Panc1 (cell line): Measurements from ENCODE around the gene POLN. TPM values are rescaled to one million over a fixed set of nuclear protein-coding genes. Genes with fewer than 3 reads are reported as not detected.

ENCODE experiments used
- ATAC-seq: fragments of 200-7000 bp; cut with Tn5 transposase; 2 replicates; pipeline ENCODE4 v1.9.1; 2020; ENCODE audit warnings: mild to moderate bottlenecking, moderate library complexity
- BruUV-seq: library from RNA; stranded (reverse); fragments of 400-500 nt; replicated peaks from 2 replicates; lab custom pipeline; 2021; lab: Mats Ljungman, UMichigan
- CTCF ChIA-PET: fragments of 300-600 bp; sonication (Branson Sonifier 250); formaldehyde crosslinking; loops from one replicate; lab custom pipeline; 2022; ENCODE audit warnings: antibody characterized with exemption; lab: Charles Lee
- POLR2A ChIA-PET: fragments of 300-600 bp; sonication (Branson Sonifier 250); formaldehyde crosslinking; loops from one replicate; lab custom pipeline; 2022; ENCODE audit warnings: antibody characterized with exemption; lab: Charles Lee
- DNase-seq: peaks from one replicate; pipeline ENCODE4 v3.0.0-alpha.2; 2010; ENCODE audit warnings: low read depth, low spot score
- H3K27ac ChIP-seq: 2 replicates; pipeline ENCODE4 v1.5.1; 2011; ENCODE audit warnings: mild to moderate bottlenecking, low read length, inconsistent platforms
- H3K27me3 ChIP-seq: fragments of 200-500 bp; sonication (Bioruptor generic); 2 replicates; pipeline ENCODE4 v1.6.0; 2014; ENCODE audit warnings: low read length, inconsistent platforms; ENCODE audit not compliant: control insufficient read depth, insufficient read depth
- H3K36me3 ChIP-seq: fragments of 200-500 bp; sonication (Bioruptor generic); 2 replicates; pipeline ENCODE4 v1.5.1; 2014; ENCODE audit warnings: inconsistent platforms, mild to moderate bottlenecking, low read length, moderate library complexity; ENCODE audit not compliant: control insufficient read depth, insufficient read depth
- H3K4me1 ChIP-seq: 2 replicates; pipeline ENCODE4 v1.5.1; 2011; ENCODE audit warnings: inconsistent platforms, mild to moderate bottlenecking, low read length, moderate library complexity; ENCODE audit not compliant: control insufficient read depth, insufficient read depth
- H3K4me3 ChIP-seq, 2 experiments: 2 replicates each; pipeline ENCODE4 v1.5.1; 2011 to 2012; ENCODE audit warnings: low read depth in 2 of 2, low read length in 2 of 2, mild to moderate bottlenecking in 2 of 2, inconsistent platforms in 1 of 2, moderate library complexity in 1 of 2
- H3K9me3 ChIP-seq: fragments of 200-500 bp; sonication (Bioruptor generic); 2 replicates; pipeline ENCODE4 v1.5.1; 2014; ENCODE audit warnings: low read depth, mild to moderate bottlenecking, inconsistent platforms, low read length, moderate library complexity; ENCODE audit not compliant: control insufficient read depth, insufficient read depth
- CTCF ChIP-seq: fragments of 450-650 bp; IDR thresholded peaks from 2 replicates; pipeline ENCODE4 v1.5.1; 2017; ENCODE audit warnings: mild to moderate bottlenecking
- POLR2AphosphoS5 ChIP-seq: IDR thresholded peaks from 2 replicates; pipeline ENCODE4 v1.6.1; 2012; ENCODE audit warnings: mild to moderate bottlenecking, low read depth, low read length, moderate library complexity
- SIN3A ChIP-seq: IDR thresholded peaks from 2 replicates; pipeline ENCODE4 v1.6.1; 2012; ENCODE audit warnings: low read depth, mild to moderate bottlenecking, low read length, moderate library complexity, borderline replicate concordance; ENCODE audit not compliant: insufficient read depth
- TCF7L2 ChIP-seq: IDR thresholded peaks from 2 replicates; pipeline ENCODE4 v1.6.1; 2011; ENCODE audit warnings: mild to moderate bottlenecking, low read depth, low read length, inconsistent platforms
- in situ Hi-C: cut with HindIII; loops from 2 replicates; pipeline ENCODE4 v1.10.0; 2016; ENCODE audit warnings: low sequenced_read_pairs, low pct_unique_long_range_greater_than_20kb
- intact Hi-C: fragments of 100-400 bp; cut with micrococcal nuclease; formaldehyde crosslinking; loops from one replicate; pipeline ENCODE4 v1.10.0; 2022; ENCODE audit not compliant: unreplicated experiment
- total RNA-seq: library from RNA; stranded (reverse); gene quantifications from one replicate; pipeline ENCODE4 v1.2.1, GENCODE V29; 2021; ENCODE audit not compliant: unreplicated experiment
- TF ChIP-seq, protein P1 (sequence below), 2 experiments: IDR thresholded peaks; 2 replicates each; pipeline ENCODE4 v1.6.1; 2011 to 2012; ENCODE audit warnings: low read depth in 2 of 2, control low read depth in 1 of 2, low read length in 1 of 2, mild to moderate bottlenecking in 1 of 2, moderate library complexity in 1 of 2; ENCODE audit not compliant: insufficient read depth in 1 of 2

POLN gene
- total RNA-seq, 1 experiment from 2014 or later, result 4.3 TPM

GRCh38 chr4:2273221-2273620 lies 31.3 kb upstream of the POLN start:
- Histone ChIP-seq H3K36me3 (no peaks in the 10 kb centered on the region), H3K9me3 (no peaks in the 10 kb centered on the region), H3K4me1 (no peaks in the 10 kb centered on the region), H3K27ac (no peak overlapping the region), H3K4me3 (no peak overlapping the region), H3K27me3 (no peaks in the 10 kb centered on the region)
- POLR2A ChIA-PET, result no interaction called here
- no peak for DNase-seq
- TF ChIP-seq POLR2AphosphoS5 (no peak), CTCF (no peak), TCF7L2 (no peak), SIN3A (no peak)
- TF ChIP-seq, protein P1, sequence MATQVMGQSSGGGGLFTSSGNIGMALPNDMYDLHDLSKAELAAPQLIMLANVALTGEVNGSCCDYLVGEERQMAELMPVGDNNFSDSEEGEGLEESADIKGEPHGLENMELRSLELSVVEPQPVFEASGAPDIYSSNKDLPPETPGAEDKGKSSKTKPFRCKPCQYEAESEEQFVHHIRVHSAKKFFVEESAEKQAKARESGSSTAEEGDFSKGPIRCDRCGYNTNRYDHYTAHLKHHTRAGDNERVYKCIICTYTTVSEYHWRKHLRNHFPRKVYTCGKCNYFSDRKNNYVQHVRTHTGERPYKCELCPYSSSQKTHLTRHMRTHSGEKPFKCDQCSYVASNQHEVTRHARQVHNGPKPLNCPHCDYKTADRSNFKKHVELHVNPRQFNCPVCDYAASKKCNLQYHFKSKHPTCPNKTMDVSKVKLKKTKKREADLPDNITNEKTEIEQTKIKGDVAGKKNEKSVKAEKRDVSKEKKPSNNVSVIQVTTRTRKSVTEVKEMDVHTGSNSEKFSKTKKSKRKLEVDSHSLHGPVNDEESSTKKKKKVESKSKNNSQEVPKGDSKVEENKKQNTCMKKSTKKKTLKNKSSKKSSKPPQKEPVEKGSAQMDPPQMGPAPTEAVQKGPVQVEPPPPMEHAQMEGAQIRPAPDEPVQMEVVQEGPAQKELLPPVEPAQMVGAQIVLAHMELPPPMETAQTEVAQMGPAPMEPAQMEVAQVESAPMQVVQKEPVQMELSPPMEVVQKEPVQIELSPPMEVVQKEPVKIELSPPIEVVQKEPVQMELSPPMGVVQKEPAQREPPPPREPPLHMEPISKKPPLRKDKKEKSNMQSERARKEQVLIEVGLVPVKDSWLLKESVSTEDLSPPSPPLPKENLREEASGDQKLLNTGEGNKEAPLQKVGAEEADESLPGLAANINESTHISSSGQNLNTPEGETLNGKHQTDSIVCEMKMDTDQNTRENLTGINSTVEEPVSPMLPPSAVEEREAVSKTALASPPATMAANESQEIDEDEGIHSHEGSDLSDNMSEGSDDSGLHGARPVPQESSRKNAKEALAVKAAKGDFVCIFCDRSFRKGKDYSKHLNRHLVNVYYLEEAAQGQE (IDR thresholded peaks at IDR 0.05; ENCODE audit: insufficient read depth in 1 of 2, low read depth in 2 of 2, low read length in 1 of 2), result no peak
- CTCF ChIA-PET, result interaction anchor here (0.8 kb wide), 1 partner anchor 162 kb away, joined by 4 read pairs; no protein-coding TSS in a partner anchor
- intact Hi-C loops, result no loop called here
- no peak for ATAC-seq
- in situ Hi-C loops, result no loop called here
- BruUV-seq, result no TSS peak

DNA sequence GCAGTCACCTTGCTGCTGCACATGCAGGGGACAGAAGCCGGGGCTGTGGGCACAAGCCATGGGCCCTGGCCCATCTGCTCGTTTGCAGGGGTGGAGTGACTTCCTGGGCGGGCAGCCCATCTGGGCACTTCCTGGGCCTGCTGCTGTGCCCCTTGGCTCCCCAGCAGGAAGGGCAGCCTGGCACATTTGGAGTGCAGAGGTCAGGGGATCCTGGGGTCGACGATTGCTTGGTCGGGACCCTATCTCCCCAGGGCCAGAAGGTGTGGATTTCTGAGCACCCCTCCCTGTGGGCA lies 30.9 kb upstream of the POLN start:
- no peak for ATAC-seq
- TF ChIP-seq, protein P1 (IDR thresholded peaks at IDR 0.05; ENCODE audit: insufficient read depth in 1 of 2, low read depth in 2 of 2, low read length in 1 of 2), result no peak
- no peak for TF ChIP-seq SIN3A
- TF ChIP-seq POLR2AphosphoS5, result no peak
- no peak for TF ChIP-seq TCF7L2
- no peak for TF ChIP-seq CTCF
- no peak for DNase-seq
- no TSS peak for BruUV-seq
- Histone ChIP-seq H3K27me3 (no peaks in the 10 kb centered on the region), H3K27ac (no peak overlapping the region), H3K4me1 (no peaks in the 10 kb centered on the region), H3K9me3 (no peaks in the 10 kb centered on the region), H3K36me3 (no peaks in the 10 kb centered on the region), H3K4me3 (no peak overlapping the region)
- in situ Hi-C loops (no loop called here), intact Hi-C loops (no loop called here)
- CTCF ChIA-PET, result no interaction called here
- POLR2A ChIA-PET, result no interaction called here
